Fibroblast of lung (primary cell): ENCODE results near the gene PLA2G5.

Experiments used
- EZH2 ChIP-seq: IDR thresholded peaks from 2 replicates; pipeline ENCODE4 v1.5.1; 2012; ENCODE audit warnings: low read length, control low read depth, mild to moderate bottlenecking; ENCODE audit errors: missing control alignments
- TF ChIP-seq, protein P1 (sequence below), 2 donors: IDR thresholded peaks in 1 of 2; conservative IDR thresholded peaks in 1 of 2; 1 replicate in 1 of 2; 2 replicates in 1 of 2; pipeline ENCODE4 v1.5.1; 2011 to 2012; ENCODE audit warnings: low read length in 2 of 2, control low read depth in 1 of 2, inconsistent platforms in 1 of 2, low read depth in 1 of 2, mild to moderate bottlenecking in 1 of 2

DNA sequence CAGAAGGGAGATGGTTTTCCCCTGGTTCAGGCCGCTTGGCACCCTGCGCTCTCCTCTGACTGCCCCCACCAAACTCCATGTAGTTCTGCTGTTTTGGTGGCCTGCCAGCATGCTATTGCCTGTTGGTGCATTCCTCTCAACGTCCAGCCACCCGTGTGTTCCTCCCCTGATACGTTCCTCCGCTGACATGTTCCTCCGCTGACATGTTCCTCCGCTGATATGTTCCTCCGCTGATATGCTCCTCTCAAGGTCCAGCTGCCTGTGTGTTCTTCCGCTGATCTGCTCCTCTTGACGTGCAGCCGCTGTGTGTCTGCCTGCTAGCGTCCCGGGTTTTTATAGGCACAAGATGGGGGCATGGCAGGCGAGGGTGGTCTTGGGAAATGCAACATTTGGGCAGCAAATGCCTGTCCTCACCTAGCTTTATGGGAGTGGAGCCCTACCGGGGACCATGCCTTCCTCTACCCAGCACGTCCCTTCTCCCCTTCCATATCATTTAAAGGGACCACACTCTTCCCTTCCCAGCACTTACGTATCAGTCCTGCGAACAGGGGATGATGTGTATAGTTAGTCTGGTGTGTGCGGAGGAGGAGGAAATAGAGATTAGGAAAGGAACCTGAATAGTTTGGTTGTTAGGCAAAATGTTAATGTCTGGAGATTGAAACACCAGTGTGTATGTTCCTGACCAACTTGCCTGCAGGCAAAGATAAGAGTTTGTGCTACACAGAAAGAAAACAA is 40.6 kb upstream of the PLA2G5 start:
- TF ChIP-seq, protein P1, sequence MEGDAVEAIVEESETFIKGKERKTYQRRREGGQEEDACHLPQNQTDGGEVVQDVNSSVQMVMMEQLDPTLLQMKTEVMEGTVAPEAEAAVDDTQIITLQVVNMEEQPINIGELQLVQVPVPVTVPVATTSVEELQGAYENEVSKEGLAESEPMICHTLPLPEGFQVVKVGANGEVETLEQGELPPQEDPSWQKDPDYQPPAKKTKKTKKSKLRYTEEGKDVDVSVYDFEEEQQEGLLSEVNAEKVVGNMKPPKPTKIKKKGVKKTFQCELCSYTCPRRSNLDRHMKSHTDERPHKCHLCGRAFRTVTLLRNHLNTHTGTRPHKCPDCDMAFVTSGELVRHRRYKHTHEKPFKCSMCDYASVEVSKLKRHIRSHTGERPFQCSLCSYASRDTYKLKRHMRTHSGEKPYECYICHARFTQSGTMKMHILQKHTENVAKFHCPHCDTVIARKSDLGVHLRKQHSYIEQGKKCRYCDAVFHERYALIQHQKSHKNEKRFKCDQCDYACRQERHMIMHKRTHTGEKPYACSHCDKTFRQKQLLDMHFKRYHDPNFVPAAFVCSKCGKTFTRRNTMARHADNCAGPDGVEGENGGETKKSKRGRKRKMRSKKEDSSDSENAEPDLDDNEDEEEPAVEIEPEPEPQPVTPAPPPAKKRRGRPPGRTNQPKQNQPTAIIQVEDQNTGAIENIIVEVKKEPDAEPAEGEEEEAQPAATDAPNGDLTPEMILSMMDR (conservative IDR thresholded peaks at IDR 0.05 in 1 of 2, IDR thresholded peaks at IDR 0.05 in 1 of 2; ENCODE audit: low read depth in 1 of 2, low read length in 2 of 2) = no peak
- TF ChIP-seq EZH2 = no peak
